OCI-M2 (cell line): ENCODE measurements around the gene SLCO2B1.

Experiments used
- DNase-seq: peaks from one replicate; lab custom pipeline; 2025; ENCODE audit not compliant: unreplicated experiment; lab: John Stamatoyannopoulos, UW

Gene SLCO2B1

DNA sequence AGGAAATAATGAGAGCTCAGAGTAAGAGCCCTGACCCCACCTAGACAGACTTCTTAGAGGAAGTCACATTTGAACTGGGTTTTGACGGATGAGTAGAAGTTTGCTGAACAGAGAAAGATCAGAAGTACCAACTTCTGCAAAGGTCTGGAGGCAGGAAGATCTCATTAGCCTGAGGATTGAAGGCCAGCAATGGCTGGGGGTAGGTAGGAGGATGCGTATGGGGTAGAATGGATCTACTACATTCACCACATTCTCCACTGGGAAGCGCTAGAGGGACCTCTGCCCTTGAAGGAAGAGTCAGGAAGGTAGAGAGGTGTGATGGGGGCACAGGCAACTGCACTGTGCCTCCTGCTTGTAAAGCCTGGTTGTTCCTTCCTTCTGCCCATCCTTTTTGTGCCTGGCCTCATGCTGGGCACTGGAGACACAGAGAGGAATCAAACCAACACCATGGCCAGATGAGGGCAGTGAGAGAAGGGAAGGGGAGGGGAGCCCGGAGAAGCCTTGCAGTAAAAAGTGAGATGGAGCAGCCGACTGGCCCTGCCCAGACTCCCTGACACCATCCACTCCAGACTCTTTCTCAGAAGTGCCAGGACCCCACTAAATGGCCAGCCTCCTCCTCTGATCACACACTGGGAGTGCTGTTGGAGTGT, 94.6 kb downstream of the SLCO2B1 start:
- DNase-seq, result no peak

GRCh38 chr11:75246006-75246670, 95.2 kb downstream of the SLCO2B1 start:
- no peak for DNase-seq

DNA sequence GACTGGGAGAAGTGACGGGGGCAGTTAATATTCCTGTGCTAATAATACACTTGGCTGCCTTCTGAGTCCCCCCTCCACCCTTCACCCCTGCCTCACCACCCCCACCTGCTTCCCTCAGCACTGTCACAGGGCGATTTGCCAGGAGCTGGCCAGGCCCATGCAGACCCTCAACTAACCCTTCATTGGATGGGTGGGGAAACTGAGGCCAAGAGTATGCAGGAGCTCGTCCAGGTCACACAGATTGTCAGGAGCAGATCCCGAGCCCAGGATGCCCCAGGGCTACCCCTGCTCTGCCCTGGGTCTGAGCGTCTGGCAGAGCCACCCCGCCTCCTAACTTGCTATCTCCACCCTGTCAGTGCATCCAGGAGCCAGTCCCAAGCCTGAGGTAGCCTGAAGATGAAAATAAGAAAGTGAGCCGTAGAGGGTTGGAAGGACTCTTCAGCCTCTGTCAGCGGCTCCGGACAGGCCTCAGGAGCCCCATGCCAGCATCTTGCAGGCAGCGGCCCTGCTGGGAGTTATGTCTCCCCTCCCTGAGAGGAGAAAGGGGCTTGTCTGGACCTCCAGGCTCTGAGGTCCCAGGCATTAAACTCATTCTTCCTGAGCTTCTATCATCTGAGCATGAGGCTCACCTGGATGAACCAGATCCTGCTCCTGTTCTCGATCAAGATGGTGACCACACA, 95.9 kb downstream of the SLCO2B1 start:
- DNase-seq, result no peak

GRCh38 chr11:75248924-75249256, 98.0 kb downstream of the SLCO2B1 start:
- no peak for DNase-seq

DNA sequence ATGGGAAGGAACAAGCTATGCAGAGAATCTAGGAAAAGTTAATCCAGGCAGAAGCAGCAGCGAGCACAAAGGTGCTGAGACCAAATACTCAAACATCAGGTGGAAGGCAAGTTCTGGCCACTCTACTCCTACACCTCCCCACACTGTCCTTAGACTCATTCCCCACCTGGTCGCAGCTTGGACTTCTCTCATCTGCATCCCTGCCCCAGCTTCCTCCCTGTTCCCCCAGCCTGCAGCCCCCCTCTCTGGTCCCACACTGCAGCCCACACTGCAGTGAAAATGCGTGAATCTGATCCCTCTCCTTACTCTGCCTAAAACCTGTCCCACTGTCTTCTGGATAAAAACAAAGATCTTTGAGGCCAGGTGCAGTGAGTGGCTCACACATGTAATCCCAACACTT, 98.8 kb downstream of the SLCO2B1 start:
- no peak for DNase-seq

GRCh38 chr11:75254326-75254725, 103.4 kb downstream of the SLCO2B1 start:
- DNase-seq, result no peak
